Neuronal stem cell (in vitro differentiated cells): ENCODE results near the gene TMEM198.
A peak's percentile ranks its signal among the peaks of the same experiment; 100 is the strongest.

Source experiments
- DNase-seq: peaks from one replicate; pipeline ENCODE4 v3.0.0-alpha.2; 2013; ENCODE audit warnings: low spot score
- H2AFZ ChIP-seq: one replicate; pipeline ENCODE4 v1.6.1; 2013; ENCODE audit warnings: mild to moderate bottlenecking, low read length, inconsistent platforms
- H2AK5ac ChIP-seq: 2 replicates; pipeline ENCODE4 v1.6.1; 2013; ENCODE audit warnings: low read depth, mild to moderate bottlenecking, inconsistent platforms, low read length, moderate library complexity, mixed read lengths
- H2BK120ac ChIP-seq: 2 replicates; pipeline ENCODE4 v1.6.1; 2013; ENCODE audit warnings: low read depth, mild to moderate bottlenecking, inconsistent platforms, low read length, moderate library complexity, mixed read lengths
- H2BK12ac ChIP-seq: one replicate; pipeline ENCODE4 v1.6.1; 2013; ENCODE audit warnings: low read length, inconsistent platforms
- H2BK15ac ChIP-seq: 2 replicates; pipeline ENCODE4 v1.6.1; 2013; ENCODE audit warnings: mild to moderate bottlenecking, low read length, inconsistent platforms, mixed read lengths
- H2BK5ac ChIP-seq: one replicate; pipeline ENCODE4 v1.6.1; 2013; ENCODE audit warnings: inconsistent platforms, mild to moderate bottlenecking, low read length, moderate library complexity
- H3K14ac ChIP-seq: one replicate; pipeline ENCODE4 v1.6.1; 2013; ENCODE audit warnings: low read length, inconsistent platforms
- H3K18ac ChIP-seq: 2 replicates; pipeline ENCODE4 v1.6.1; 2013; ENCODE audit warnings: low read length, inconsistent platforms
- H3K23ac ChIP-seq: 2 replicates; pipeline ENCODE4 v1.6.1; 2013; ENCODE audit warnings: low read depth, mild to moderate bottlenecking, mixed read lengths, low read length, inconsistent platforms; ENCODE audit not compliant: poor library complexity
- H3K27ac ChIP-seq: replicated peaks from 3 replicates; pipeline ENCODE4 v1.5.1; 2013; ENCODE audit warnings: low read length, inconsistent platforms
- H3K27me3 ChIP-seq, 3 experiments: 2 replicates each; pipeline ENCODE4 v1.6.1; 2013; ENCODE audit warnings: low read length in 3 of 3, mild to moderate bottlenecking in 2 of 3, inconsistent platforms in 1 of 3, low read depth in 1 of 3, mixed read lengths in 1 of 3, moderate library complexity in 1 of 3; ENCODE audit not compliant: control insufficient read depth in 3 of 3, insufficient read depth in 3 of 3
- H3K36me3 ChIP-seq, 2 donors: replicated peaks in 1 of 2; 2 replicates each; pipeline ENCODE4 v1.6.1; 2013; ENCODE audit warnings: low read length in 2 of 2; ENCODE audit not compliant: control insufficient read depth in 2 of 2, insufficient read depth in 2 of 2
- H3K4ac ChIP-seq: 2 replicates; pipeline ENCODE4 v1.6.1; 2013; ENCODE audit warnings: inconsistent platforms, mild to moderate bottlenecking, low read length, moderate library complexity
- H3K4me1 ChIP-seq, 2 donors: 1 replicate in 1 of 2; 2 replicates in 1 of 2; pipeline ENCODE4 v1.6.1; 2013; ENCODE audit warnings: low read length in 2 of 2, low read depth in 1 of 2; ENCODE audit not compliant: control insufficient read depth in 2 of 2, insufficient read depth in 1 of 2
- H3K4me2 ChIP-seq: one replicate; pipeline ENCODE4 v1.6.1; 2013; ENCODE audit warnings: mild to moderate bottlenecking, low read length, inconsistent platforms; ENCODE audit not compliant: insufficient read depth, poor library complexity, severe bottlenecking
- H3K4me3 ChIP-seq, 2 donors: 2 replicates each; pipeline ENCODE4 v1.5.1; 2013; ENCODE audit warnings: low read length in 2 of 2, mild to moderate bottlenecking in 2 of 2, inconsistent platforms in 1 of 2, moderate library complexity in 1 of 2
- H3K79me1 ChIP-seq: one replicate; pipeline ENCODE4 v1.6.1; 2013; ENCODE audit warnings: low read depth, mild to moderate bottlenecking, inconsistent platforms, low read length, moderate library complexity
- H3K9ac ChIP-seq: one replicate; pipeline ENCODE4 v1.6.1; 2013; ENCODE audit warnings: mild to moderate bottlenecking, low read depth, low read length, inconsistent platforms; ENCODE audit not compliant: poor library complexity
- H3K9me3 ChIP-seq, 2 donors: replicated peaks in 1 of 2; 2 replicates each; pipeline versions ENCODE3 to v1.6.1; 2013; ENCODE audit warnings: low read length in 2 of 2, mild to moderate bottlenecking in 2 of 2, inconsistent platforms in 1 of 2, low read depth in 1 of 2, mixed read lengths in 1 of 2, moderate library complexity in 1 of 2; ENCODE audit not compliant: control insufficient read depth in 2 of 2, insufficient read depth in 1 of 2
- H4K8ac ChIP-seq: one replicate; pipeline ENCODE4 v1.6.1; 2013; ENCODE audit warnings: low read depth, mild to moderate bottlenecking, inconsistent platforms, low read length, moderate library complexity
- H4K91ac ChIP-seq: one replicate; pipeline ENCODE4 v1.6.1; 2013; ENCODE audit warnings: low read length, low read depth, mild to moderate bottlenecking, inconsistent platforms; ENCODE audit not compliant: poor library complexity
- WGBS, 2 donors: extraction: QIAGEN DNeasy Blood & Tissue Kit; methylation state at CpG; one replicate each; pipeline ENCODE4 v1.1.7; 2013; ENCODE audit warnings: missing lambda C conversion rate in 2 of 2, mixed read lengths in 1 of 2; ENCODE audit not compliant: insufficient read length in 2 of 2, insufficient replicate concordance in 1 of 2; ENCODE audit errors: extremely low coverage in 2 of 2; 5-methylcytosine and 5-hydroxymethylcytosine counted together

TMEM198 gene

GRCh38 chr2:219571311-219572236, 27.7 kb downstream of the TMEM198 start, which contains the start of gene OBSL1:
TSS of gene OBSL1 (minus strand) at chr2:219571539. CDS start at chr2:219571232, 307 bp downstream.
- peak within 1 kb of the TSS; percentile 56 for H3K27ac ChIP-seq
- peak within 1 kb of the TSS; percentile 99 for H3K9ac ChIP-seq
- H3K27me3 ChIP-seq, result peaks cover 0 to 3% (median 2%) of the 10 kb centered on the region in 3 experiments
- H2BK120ac ChIP-seq, result no peak within 1 kb of the TSS
- H2AK5ac ChIP-seq, result peak within 1 kb of the TSS; percentile 87
- H2AFZ ChIP-seq, result peak within 1 kb of the TSS; percentile 98
- peak within 1 kb of the TSS; percentile 82 for H4K8ac ChIP-seq
- peak within 1 kb of the TSS; percentile 50 for H2BK5ac ChIP-seq
- peak within 1 kb of the TSS; percentile 93 for H3K23ac ChIP-seq
- peak within 1 kb of the TSS; percentile 98 for H2BK15ac ChIP-seq
- DNase-seq, result peak; percentile 73
- peaks cover 12 to 14% of the 10 kb centered on the region in 2 donors for H3K4me1 ChIP-seq
- H4K91ac ChIP-seq, result peak within 1 kb of the TSS; percentile 72
- no peaks in the 10 kb centered on the region for H3K9me3 ChIP-seq
- H3K14ac ChIP-seq, result peak within 1 kb of the TSS; percentile 99
- peak within 1 kb of the TSS; percentile 91 for H3K4me2 ChIP-seq
- peak within 1 kb of the TSS; percentile 100 for H3K18ac ChIP-seq
- peaks cover 12 to 34% of the 10 kb centered on the region in 2 donors for H3K36me3 ChIP-seq
- no CpG with 5 or more reads among the region's 42 CpGs for WGBS, 2 donors
- peak within 1 kb of the TSS; percentile 94 for H3K4ac ChIP-seq
- peaks cover 9% of the 10 kb centered on the region for H3K79me1 ChIP-seq
- peak within 1 kb of the TSS; percentile 86 to 94 for H3K4me3 ChIP-seq
- H2BK12ac ChIP-seq, result peak within 1 kb of the TSS; percentile 82

- peak within 1 kb of the TSS; percentile 86 to 94 for H3K4me3 ChIP-seq
- H3K27me3 ChIP-seq, result peaks cover 0 to 3% (median 2%) of the 10 kb centered on the region in 3 experiments
- H3K18ac ChIP-seq, result peak within 1 kb of the TSS; percentile 91
- H4K91ac ChIP-seq, result no peak within 1 kb of the TSS
- no peaks in the 10 kb centered on the region for H3K9me3 ChIP-seq
- H2BK120ac ChIP-seq, result no peak within 1 kb of the TSS
- peak within 1 kb of the TSS; percentile 98 for H2AFZ ChIP-seq
- peak within 1 kb of the TSS; percentile 78 for H3K9ac ChIP-seq
- H2AK5ac ChIP-seq, result peak within 1 kb of the TSS; percentile 87
- peaks cover 20 to 22% of the 10 kb centered on the region in 2 donors for H3K4me1 ChIP-seq
- peak within 1 kb of the TSS; percentile 6 for H4K8ac ChIP-seq
- H3K23ac ChIP-seq, result peak within 1 kb of the TSS; percentile 77
- H3K27ac ChIP-seq, result peak within 1 kb of the TSS; percentile 56
- H2BK5ac ChIP-seq, result peak within 1 kb of the TSS; percentile 50
- H2BK15ac ChIP-seq, result peak within 1 kb of the TSS; percentile 98
- peaks cover 5 to 26% of the 10 kb centered on the region in 2 donors for H3K36me3 ChIP-seq
- H2BK12ac ChIP-seq, result peak within 1 kb of the TSS; percentile 82
- H3K4me2 ChIP-seq, result peak within 1 kb of the TSS; percentile 91
- H3K4ac ChIP-seq, result peak within 1 kb of the TSS; percentile 29
- peaks cover 9% of the 10 kb centered on the region for H3K79me1 ChIP-seq
- H3K14ac ChIP-seq, result peak within 1 kb of the TSS; percentile 82
- no peak for DNase-seq
- no CpG with 5 or more reads among the region's 13 CpGs for WGBS, 2 donors
Observed at GRCh38 chr2:219572237-219573001, 28.6 kb downstream of the TMEM198 start, which contains the start of gene INHA. TSS of gene INHA (plus strand) at chr2:219572310. CDS start at chr2:219572375, 65 bp downstream.

- no peak for DNase-seq
- no peak overlapping the region for H3K4ac ChIP-seq
- no peak overlapping the region for H2BK120ac ChIP-seq
- no CpG with 5 or more reads among the region's 5 CpGs for WGBS, 2 donors
- H3K79me1 ChIP-seq, result peaks cover 9% of the 10 kb centered on the region
- peaks cover 20 to 22% of the 10 kb centered on the region in 2 donors for H3K4me1 ChIP-seq
- H2BK15ac ChIP-seq, result no peak overlapping the region
- no peak overlapping the region for H3K14ac ChIP-seq
- no peak overlapping the region for H2AFZ ChIP-seq
- H4K91ac ChIP-seq, result no peak overlapping the region
- peaks cover 0 to 3% (median 2%) of the 10 kb centered on the region in 3 experiments for H3K27me3 ChIP-seq
- no peak overlapping the region for H3K18ac ChIP-seq
- H3K4me3 ChIP-seq, result no peak overlapping the region
- peaks cover 2 to 18% of the 10 kb centered on the region in 2 donors for H3K36me3 ChIP-seq
- H3K9me3 ChIP-seq, result no peaks in the 10 kb centered on the region
- H2BK5ac ChIP-seq, result no peak overlapping the region
- H3K23ac ChIP-seq, result no peak overlapping the region
- H3K4me2 ChIP-seq, result no peak overlapping the region
- H2BK12ac ChIP-seq, result no peak overlapping the region
- H3K27ac ChIP-seq, result no peak overlapping the region
- no peak overlapping the region for H4K8ac ChIP-seq
- no peak overlapping the region for H3K9ac ChIP-seq
- H2AK5ac ChIP-seq, result peak overlapping the region; percentile 87
Observed at GRCh38 chr2:219573166-219573565, 29.3 kb downstream of the TMEM198 start.
